PFSK-1 (cell line): ENCODE measurements around the gene PARD3B.

Experiments used
- FOXP2 ChIP-seq: optimal IDR thresholded peaks from 2 replicates; pipeline ENCODE3; 2011; ENCODE audit warnings: borderline replicate concordance, control low read depth, inconsistent platforms; ENCODE audit not compliant: insufficient read depth; ENCODE audit errors: extremely low read length, extremely low read depth
- POLR2AphosphoS5 ChIP-seq: IDR thresholded peaks from 2 replicates; pipeline ENCODE4 v1.6.1; 2012; ENCODE audit warnings: low read depth, mild to moderate bottlenecking, control low read depth, low read length, moderate library complexity
- REST ChIP-seq, 2 experiments: IDR thresholded peaks; 2 replicates each; pipeline versions ENCODE4 v1.6.1 to v1.8.0; 2011 to 2012; ENCODE audit warnings: low read depth in 2 of 2, low read length in 2 of 2, control low read depth in 1 of 2, inconsistent platforms in 1 of 2, mild to moderate bottlenecking in 1 of 2, moderate library complexity in 1 of 2; ENCODE audit not compliant: insufficient read depth in 1 of 2
- SIN3A ChIP-seq: IDR thresholded peaks from 2 replicates; pipeline ENCODE4 v1.6.1; 2012; ENCODE audit warnings: mild to moderate bottlenecking, low read length, moderate library complexity, borderline replicate concordance; ENCODE audit not compliant: insufficient read depth
- TAF1 ChIP-seq: IDR thresholded peaks from 2 replicates; pipeline ENCODE4 v1.6.1; 2012; ENCODE audit warnings: low read length, control low read depth, borderline replicate concordance; ENCODE audit not compliant: insufficient read depth

Gene PARD3B

DNA sequence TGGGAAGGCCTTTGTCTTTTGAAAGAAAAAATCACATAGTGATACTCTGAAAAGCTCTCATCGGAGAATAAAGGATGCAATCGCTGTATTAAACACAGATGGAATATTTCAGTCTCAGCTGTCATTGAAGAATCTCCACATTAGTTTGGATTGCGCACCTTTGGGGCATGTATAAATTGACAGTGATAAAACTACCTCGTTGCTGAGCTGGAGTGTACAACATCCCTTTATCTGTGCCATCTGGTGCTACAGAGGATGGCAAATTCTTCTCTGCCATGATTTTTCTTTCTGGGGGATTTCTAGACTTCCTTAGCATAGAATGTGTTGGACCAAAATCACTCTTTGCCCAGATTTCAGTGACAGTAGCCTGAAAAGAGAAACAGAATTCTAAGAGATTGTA is 185.3 kb downstream of the PARD3B start:
- no peak for TF ChIP-seq POLR2AphosphoS5
- no peak for TF ChIP-seq SIN3A
- no peak for TF ChIP-seq TAF1
- TF ChIP-seq REST (IDR thresholded peaks at IDR 0.05; ENCODE audit: insufficient read depth in 1 of 2, low read depth in 2 of 2, low read length in 2 of 2): no peak
- no peak for TF ChIP-seq FOXP2

- TF ChIP-seq FOXP2 (no peak), TAF1 (no peak), POLR2AphosphoS5 (no peak), REST (IDR thresholded peaks at IDR 0.05; ENCODE audit: insufficient read depth in 1 of 2, low read depth in 2 of 2, low read length in 2 of 2) (no peak), SIN3A (no peak)
These were observed 186.7 kb downstream of the PARD3B start for GRCh38 chr2:204732019-204732418.

DNA sequence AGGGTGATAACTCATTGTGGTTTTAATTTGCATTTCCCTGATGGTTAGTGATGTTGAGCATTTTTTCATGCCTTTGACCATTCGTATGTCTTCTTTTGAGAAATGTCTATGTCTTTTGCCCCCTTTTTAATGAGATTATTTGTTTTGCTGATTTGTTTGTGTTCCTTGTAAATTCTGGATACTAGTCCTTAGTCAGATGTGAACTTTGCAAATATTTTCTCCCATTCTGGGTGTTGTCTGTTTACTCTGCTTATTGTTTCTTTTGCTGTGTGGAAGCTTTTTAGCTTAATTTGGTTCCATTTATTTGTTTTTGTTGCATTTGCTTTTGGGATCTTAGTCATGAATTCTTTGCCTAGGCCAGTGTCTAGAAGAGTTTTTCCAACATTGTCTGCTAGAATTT is 192.0 kb downstream of the PARD3B start:
- no peak for TF ChIP-seq FOXP2
- no peak for TF ChIP-seq SIN3A
- TF ChIP-seq REST (IDR thresholded peaks at IDR 0.05; ENCODE audit: insufficient read depth in 1 of 2, low read depth in 2 of 2, low read length in 2 of 2): no peak
- TF ChIP-seq POLR2AphosphoS5: no peak
- TF ChIP-seq TAF1: no peak

DNA sequence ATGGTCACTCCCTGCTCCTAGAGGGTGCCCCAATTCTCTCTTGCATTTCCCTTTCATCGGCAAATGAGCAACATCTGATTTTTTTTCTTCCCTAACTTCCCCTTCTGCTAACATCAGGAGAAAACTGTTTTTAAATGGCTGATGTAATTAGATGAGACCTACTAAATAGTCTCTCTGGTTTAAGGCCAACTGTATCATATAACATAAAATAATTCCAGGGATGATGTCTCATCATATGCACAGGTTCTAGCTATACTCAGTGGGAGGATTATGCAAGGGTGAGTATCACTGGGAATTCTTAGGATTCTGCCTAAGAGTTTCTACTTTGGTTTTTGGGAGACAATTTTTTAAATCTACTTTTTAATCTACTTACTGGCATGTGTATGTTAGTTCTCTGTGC is 193.4 kb downstream of the PARD3B start:
- TF ChIP-seq REST (IDR thresholded peaks at IDR 0.05; ENCODE audit: insufficient read depth in 1 of 2, low read depth in 2 of 2, low read length in 2 of 2): no peak
- TF ChIP-seq FOXP2: no peak
- TF ChIP-seq SIN3A: no peak
- no peak for TF ChIP-seq POLR2AphosphoS5
- no peak for TF ChIP-seq TAF1

DNA sequence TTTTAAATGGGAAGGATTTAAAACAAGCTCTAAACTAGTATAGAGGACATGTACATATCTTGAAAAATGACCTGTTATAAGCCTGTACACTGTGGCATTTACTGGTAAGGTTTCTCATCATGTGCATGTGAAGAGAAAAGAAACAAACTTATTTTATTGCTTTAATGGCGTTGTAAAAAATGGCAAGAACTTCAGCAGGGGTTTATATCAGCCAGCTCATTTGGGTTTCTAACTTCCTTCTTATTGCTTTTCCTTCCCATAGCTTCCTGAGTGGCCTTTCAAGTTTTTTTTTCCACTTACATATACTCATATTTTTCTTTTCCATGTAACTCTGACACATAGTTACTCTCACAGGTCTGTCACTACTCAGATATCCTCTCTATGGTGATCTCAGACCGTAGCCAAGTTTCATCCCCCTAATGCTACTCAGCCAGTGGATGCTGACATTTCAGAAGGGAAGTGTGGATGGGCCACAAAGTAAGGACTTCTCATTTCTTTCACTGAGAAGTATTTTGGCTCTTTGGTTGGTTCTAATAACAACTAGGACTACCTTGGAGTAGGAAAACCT is 198.2 kb downstream of the PARD3B start:
- TF ChIP-seq TAF1 (no peak), POLR2AphosphoS5 (no peak), REST (IDR thresholded peaks at IDR 0.05; ENCODE audit: insufficient read depth in 1 of 2, low read depth in 2 of 2, low read length in 2 of 2) (no peak), FOXP2 (no peak), SIN3A (no peak)
